ENCODE data around the gene TNNC1. TPM values are rescaled to one million over a fixed set of nuclear protein-coding genes. Genes with fewer than 3 reads are reported as not detected.

Gene TNNC1
- total RNA-seq, 1 donor from 2014 or later, result 0.67 TPM

DNA sequence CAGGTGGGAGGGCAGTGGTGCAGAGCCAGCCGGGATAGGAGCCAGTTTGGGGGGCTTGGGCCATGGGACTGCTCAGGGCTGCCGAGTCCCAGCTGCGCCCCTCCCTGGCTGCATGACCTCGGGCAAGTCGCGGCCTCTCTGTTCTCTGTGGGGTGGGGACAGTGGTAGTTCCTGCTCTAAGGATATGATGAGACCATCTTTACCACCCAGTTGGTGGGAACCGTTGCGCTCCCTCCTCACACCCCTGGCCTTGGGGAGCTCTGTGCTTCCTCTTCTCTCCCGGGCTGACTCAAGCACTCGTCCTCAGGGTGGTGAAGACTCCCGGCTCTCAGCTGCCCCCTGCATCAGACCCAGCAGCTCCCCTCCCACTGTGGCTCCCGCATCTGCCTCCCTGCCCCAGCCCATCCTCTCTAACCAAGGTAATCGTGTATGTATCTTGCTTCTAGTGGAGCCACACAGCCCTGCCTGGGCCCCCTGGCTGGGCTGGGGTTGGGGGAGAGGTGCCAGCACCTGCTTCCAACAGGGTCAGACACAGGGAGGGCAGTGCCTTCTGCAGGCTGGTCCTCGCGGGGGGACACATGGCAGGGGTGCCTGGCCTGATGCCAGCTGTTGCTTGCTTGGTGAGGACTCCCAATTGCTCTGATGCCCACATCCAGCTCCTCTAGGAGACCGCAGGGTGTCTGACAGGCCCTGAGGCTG, 26.2 kb upstream of the TNNC1 start:
- intact Hi-C loops (cut with micrococcal nuclease), result no loop called here
- Mint-ChIP-seq H3K9me3 (no peaks in the 10 kb centered on the region), H3K36me3 (ENCODE audit: low read depth) (peaks cover 24% of the 10 kb centered on the region), H3K27ac (no peak overlapping the region), H3K4me1 (ENCODE audit: low read depth) (no peaks in the 10 kb centered on the region), H3K27me3 (ENCODE audit: insufficient read depth) (no peaks in the 10 kb centered on the region), H3K4me3 (no peak overlapping the region)
- no peak for DNase-seq (ENCODE audit: low spot score)

DNA sequence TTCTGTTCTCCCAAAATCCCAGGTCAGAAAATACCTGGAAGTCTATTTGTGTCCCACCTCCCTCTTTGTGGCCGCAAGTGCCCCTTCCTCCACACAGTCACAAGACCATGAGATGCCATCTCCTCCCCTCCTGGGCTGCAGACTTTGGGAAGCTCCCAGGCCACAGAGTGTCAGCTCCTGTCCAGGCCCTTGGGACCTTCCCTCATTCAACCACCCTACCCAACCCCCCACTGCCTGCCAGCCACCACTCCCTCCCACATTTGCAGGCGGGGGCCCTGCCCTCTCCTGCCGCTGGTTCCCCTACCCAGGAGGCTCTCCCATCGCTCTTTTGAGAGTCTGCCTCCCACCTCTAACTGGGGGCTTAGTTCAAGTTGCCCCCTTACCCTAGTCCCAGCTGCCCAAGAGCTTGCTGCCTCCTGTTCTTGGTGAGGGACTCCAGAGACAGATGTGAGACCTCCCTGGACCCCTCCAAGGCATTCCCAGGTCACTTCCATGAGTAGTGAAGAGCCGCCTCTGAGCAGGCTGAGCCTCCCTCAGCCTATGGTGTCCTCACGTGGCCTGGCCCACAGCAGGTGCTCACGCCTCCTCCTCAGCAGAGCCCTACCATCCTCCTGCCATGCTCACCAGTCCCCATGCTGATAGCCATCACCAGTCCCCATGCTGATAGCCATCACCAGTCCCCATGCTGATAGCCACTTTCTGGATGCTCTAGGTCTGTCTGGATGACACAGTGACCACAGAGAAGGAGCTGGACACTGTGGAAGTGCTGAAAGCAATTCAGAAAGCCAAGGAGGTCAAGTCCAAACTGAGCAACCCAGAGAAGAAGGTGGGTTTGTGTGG, 25.4 kb upstream of the TNNC1 start:
- Mint-ChIP-seq H3K27ac (no peak overlapping the region), H3K4me3 (no peak overlapping the region), H3K36me3 (ENCODE audit: low read depth) (peaks cover 24% of the 10 kb centered on the region), H3K27me3 (ENCODE audit: insufficient read depth) (no peaks in the 10 kb centered on the region), H3K4me1 (ENCODE audit: low read depth) (no peaks in the 10 kb centered on the region), H3K9me3 (no peaks in the 10 kb centered on the region)
- intact Hi-C loops (cut with micrococcal nuclease), result no loop called here
- DNase-seq (ENCODE audit: low spot score), result no peak

DNA sequence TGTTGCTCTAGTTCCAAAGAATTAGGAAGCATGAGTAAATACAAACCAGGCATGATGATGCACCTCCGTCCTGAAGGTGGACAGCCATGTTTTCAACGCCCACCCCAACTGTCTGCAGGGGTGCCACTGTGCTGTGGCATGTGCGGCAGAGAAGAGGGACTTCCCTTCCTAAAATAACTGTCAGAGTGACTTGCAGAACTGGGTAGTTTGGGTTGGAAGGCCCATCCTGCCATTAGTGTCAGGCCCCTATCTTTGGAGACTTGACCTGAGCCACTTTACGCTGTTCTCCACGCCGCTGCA, 23.9 kb upstream of the TNNC1 start:
- intact Hi-C loops (cut with micrococcal nuclease), result no loop called here
- no peaks in the 10 kb centered on the region for H3K9me3 Mint-ChIP-seq

DNA sequence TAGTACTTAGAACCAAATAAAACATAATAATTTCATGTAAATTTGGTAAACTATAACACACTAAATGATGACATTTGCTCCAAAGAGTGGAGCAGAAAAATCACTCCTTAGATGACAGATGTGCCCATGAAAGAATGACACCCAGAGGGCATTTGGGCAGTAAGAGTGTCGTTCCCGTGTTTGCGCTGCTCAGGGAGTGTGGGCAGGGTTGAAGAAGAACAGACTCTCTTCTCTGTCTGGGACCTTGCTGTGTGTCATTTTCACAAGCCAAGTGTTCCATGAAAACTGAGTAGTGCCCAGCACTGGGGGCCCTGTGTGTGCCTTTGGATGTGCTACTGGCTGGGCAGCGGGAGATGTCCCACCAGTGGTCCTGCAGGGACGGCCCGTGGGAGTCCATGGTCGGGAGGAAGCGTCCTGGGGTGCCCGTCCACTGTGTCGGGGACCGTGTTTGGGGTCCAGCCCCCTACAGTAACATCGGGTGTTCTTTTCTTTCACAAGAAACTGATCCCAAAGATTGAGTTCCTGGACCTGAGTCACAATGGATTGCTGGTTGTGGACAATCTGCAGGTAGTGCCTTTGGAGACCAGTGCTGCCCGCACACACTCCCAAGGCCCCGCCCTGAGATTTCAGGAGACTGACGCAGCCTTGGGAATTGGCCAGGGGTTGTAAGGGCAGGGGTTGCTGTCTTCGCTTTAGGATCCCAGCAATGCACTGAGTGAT, 23.4 kb upstream of the TNNC1 start:
- Mint-ChIP-seq H3K27me3 (ENCODE audit: insufficient read depth) (no peaks in the 10 kb centered on the region), H3K4me3 (no peak overlapping the region), H3K36me3 (ENCODE audit: low read depth) (peaks cover 29% of the 10 kb centered on the region), H3K9me3 (no peaks in the 10 kb centered on the region), H3K4me1 (ENCODE audit: low read depth) (no peaks in the 10 kb centered on the region), H3K27ac (no peak overlapping the region)
- intact Hi-C loops (cut with micrococcal nuclease), result no loop called here
- no peak for DNase-seq (ENCODE audit: low spot score)

More for the DNA sequence above, 23.9 kb upstream of the TNNC1 start:
- H3K4me3 Mint-ChIP-seq, result no peak overlapping the region
- H3K4me1 Mint-ChIP-seq (ENCODE audit: low read depth), result no peaks in the 10 kb centered on the region
- peaks cover 31% of the 10 kb centered on the region for H3K36me3 Mint-ChIP-seq (ENCODE audit: low read depth)
- DNase-seq (ENCODE audit: low spot score), result no peak
- H3K27ac Mint-ChIP-seq, result no peak overlapping the region
- no peaks in the 10 kb centered on the region for H3K27me3 Mint-ChIP-seq (ENCODE audit: insufficient read depth)

DNA sequence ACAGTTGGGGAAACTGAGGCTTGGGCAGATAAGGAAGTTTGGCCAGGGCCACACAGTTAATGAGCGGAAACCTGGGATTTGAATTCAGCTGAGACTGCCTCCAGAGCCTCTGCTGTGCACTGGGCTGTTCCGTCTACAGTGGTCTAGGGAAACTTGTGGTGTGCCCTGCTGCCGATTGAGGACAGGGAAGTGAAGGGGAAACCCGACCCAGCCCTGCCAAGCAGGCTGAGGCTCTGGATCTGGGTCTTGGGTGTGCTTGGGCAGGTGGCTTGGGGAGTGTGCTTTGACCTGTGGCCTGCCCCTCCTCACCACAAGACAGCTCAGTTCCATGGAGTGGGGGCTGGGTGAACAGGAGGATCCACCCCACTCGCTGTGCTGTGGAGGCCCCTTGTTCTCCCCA, 19.2 kb upstream of the TNNC1 start:
- no peak overlapping the region for H3K27ac Mint-ChIP-seq
- DNase-seq (ENCODE audit: low spot score), result no peak
- intact Hi-C loops (cut with micrococcal nuclease), result no loop called here
- no peaks in the 10 kb centered on the region for H3K9me3 Mint-ChIP-seq
- H3K4me3 Mint-ChIP-seq, result no peak overlapping the region
- H3K36me3 Mint-ChIP-seq (ENCODE audit: low read depth), result peaks cover 21% of the 10 kb centered on the region
- H3K4me1 Mint-ChIP-seq (ENCODE audit: low read depth), result no peaks in the 10 kb centered on the region
- H3K27me3 Mint-ChIP-seq (ENCODE audit: insufficient read depth), result no peaks in the 10 kb centered on the region

DNA sequence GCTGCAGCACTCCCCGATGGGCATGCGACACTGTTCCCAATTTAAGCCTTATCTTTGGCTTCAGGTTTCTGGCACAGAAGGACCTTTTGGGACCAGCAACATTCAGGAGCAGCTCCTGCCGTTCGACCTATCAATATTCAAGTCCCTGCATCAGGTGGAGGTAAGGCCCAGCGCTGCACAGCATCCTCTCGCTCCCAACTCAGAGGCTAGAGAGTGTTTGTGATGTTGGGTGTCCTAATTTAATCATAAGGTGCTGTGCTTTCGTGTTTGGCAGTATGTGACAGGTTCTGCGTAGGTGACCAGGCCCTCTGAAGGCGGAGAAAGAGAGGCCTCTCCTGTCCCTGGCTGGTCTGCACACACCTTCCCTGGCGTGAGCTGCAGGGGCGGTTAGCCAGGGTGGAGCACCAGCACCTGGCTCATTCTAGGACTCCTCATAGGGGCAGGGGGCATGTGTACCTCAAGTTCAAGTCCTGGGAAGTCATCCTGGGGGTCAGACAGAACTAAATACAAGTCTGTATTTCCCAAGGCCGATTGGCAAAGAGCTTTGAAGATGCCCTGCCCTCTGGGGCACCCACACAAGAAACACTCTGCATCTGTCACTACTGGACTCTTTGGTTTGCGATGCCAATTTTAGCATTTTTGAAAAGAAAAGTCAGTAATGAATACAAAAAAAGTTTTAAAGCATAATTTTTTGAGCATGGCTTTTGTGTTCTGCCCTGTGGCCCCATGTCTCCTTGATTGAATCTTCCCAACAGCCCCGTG, 18.6 kb upstream of the TNNC1 start:
- intact Hi-C loops (cut with micrococcal nuclease), result no loop called here
- H3K27ac Mint-ChIP-seq, result no peak overlapping the region
- no peaks in the 10 kb centered on the region for H3K27me3 Mint-ChIP-seq (ENCODE audit: insufficient read depth)
- peaks cover 20% of the 10 kb centered on the region for H3K36me3 Mint-ChIP-seq (ENCODE audit: low read depth)
- H3K4me1 Mint-ChIP-seq (ENCODE audit: low read depth), result no peaks in the 10 kb centered on the region
- H3K4me3 Mint-ChIP-seq, result no peak overlapping the region
- DNase-seq (ENCODE audit: low spot score), result no peak
- no peaks in the 10 kb centered on the region for H3K9me3 Mint-ChIP-seq

DNA sequence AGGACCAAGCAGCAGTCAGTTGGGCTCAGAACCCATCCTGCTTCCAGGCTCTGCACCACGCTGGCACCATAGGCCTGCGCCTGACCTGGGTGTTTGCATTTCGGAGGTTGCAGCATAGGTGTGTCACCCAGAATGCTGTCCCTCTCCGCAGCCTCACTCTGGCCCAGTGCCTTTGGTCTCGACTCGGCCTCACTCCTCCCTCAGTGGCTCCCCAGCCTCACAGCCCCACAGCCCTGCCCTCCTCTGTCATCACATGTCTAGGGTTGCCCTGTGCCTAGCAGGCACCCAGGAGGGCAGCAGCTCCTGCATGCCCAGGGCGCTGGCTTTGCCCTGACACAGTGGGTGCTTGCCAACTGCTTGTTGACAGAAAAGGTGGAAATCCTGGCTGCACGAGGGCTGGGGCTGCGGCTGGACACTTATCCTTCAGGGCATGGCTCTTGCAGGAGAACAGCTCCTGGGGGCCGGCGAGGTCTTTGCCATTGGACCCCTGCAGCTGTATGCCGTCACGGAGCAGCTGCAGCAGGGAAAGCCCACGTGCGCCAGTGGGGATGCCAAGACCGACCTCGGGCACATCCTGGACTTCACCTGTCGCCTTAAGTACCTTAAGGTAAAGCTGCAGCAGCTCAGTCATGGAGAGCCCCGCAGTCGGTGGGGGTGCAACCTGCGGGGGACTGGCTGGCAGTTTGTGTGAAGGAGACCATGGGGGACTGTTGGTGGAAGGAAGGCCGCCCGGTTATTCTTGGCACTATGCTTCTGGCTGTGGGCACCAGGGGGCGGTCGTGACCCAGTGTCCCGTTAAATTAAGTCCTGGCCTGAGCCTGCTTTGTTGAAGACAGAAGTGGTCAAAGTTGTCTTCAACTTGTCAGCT, 17.8 kb upstream of the TNNC1 start:
- no peaks in the 10 kb centered on the region for H3K27me3 Mint-ChIP-seq (ENCODE audit: insufficient read depth)
- no peaks in the 10 kb centered on the region for H3K4me1 Mint-ChIP-seq (ENCODE audit: low read depth)
- H3K4me3 Mint-ChIP-seq, result no peak overlapping the region
- no peak for DNase-seq (ENCODE audit: low spot score)
- no peak overlapping the region for H3K27ac Mint-ChIP-seq
- intact Hi-C loops (cut with micrococcal nuclease), result no loop called here
- no peaks in the 10 kb centered on the region for H3K9me3 Mint-ChIP-seq
- H3K36me3 Mint-ChIP-seq (ENCODE audit: low read depth), result peaks cover 20% of the 10 kb centered on the region

DNA sequence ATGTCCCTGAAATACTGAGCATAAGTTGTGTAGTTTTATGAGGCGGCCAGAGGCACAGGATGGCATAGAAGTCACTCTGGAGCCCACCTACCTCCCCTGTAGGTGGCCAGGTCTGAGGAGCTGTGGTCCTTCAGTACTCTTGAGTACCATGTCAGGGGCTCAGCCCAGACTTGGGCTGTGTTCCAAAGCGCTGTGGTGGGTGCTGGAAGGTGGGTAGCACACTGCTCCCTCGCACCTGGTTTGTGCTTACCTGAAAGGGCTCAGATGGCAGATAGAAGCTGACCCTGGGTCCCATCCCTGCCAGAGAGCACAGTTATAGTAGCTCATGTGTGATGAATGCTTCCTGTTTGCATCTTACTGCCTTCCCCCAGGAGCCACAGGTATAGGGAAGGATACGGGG, 17.1 kb upstream of the TNNC1 start:
- Mint-ChIP-seq H3K36me3 (ENCODE audit: low read depth) (peaks cover 20% of the 10 kb centered on the region), H3K27me3 (ENCODE audit: insufficient read depth) (no peaks in the 10 kb centered on the region), H3K27ac (no peak overlapping the region), H3K9me3 (no peaks in the 10 kb centered on the region), H3K4me3 (no peak overlapping the region), H3K4me1 (ENCODE audit: low read depth) (no peaks in the 10 kb centered on the region)
- no peak for DNase-seq (ENCODE audit: low spot score)
- intact Hi-C loops (cut with micrococcal nuclease), result no loop called here

DNA sequence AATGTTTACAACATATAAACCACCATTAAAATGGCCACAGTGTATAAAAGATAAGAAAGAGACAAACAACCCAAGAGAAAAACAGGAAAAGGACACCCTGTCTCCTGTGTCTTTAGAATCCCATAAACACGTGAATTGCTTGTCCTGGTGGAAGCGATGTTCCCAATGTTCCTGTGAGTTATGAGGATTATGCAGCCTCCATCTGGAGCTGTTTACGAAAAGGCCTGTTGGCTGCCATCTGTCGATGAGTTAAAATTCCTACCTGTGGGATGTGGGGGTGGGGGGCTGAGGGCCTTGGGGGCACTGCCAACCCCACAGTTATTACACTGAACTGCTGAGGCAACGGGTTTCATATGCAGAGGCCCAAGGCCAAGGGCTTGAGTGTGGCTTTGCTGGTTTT, 15.2 kb upstream of the TNNC1 start:
- intact Hi-C loops (cut with micrococcal nuclease), result no loop called here
- no peaks in the 10 kb centered on the region for H3K4me1 Mint-ChIP-seq (ENCODE audit: low read depth)
- peaks cover 18% of the 10 kb centered on the region for H3K36me3 Mint-ChIP-seq (ENCODE audit: low read depth)
- DNase-seq (ENCODE audit: low spot score), result no peak
- H3K27ac Mint-ChIP-seq, result no peak overlapping the region
- no peaks in the 10 kb centered on the region for H3K27me3 Mint-ChIP-seq (ENCODE audit: insufficient read depth)
- no peak overlapping the region for H3K4me3 Mint-ChIP-seq
- H3K9me3 Mint-ChIP-seq, result no peaks in the 10 kb centered on the region

DNA sequence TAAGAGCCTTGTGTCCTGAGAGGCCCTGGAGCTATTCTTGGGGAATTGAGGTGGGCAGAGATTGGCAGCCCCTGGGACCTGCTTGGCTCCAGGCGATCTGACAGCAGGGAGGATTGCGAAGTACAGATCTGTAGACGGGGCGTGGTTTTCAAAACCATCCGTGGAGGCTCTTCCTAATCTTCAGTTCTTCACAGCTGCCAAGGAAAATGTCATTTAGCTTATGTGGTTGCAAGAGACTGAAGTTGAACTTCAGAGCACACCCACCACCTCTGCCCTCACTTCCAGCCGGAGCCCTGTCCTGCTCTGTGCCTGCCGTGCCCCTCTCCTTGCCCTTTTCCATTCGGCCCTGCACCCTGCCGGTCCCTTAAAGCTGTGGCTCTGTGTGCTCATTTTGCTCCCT, 14.5 kb upstream of the TNNC1 start:
- Mint-ChIP-seq H3K27me3 (ENCODE audit: insufficient read depth) (no peaks in the 10 kb centered on the region), H3K4me3 (no peak overlapping the region), H3K36me3 (ENCODE audit: low read depth) (peaks cover 13% of the 10 kb centered on the region), H3K27ac (no peak overlapping the region), H3K4me1 (ENCODE audit: low read depth) (peaks cover under 1% of the 10 kb centered on the region), H3K9me3 (no peaks in the 10 kb centered on the region)
- intact Hi-C loops (cut with micrococcal nuclease), result no loop called here
- no peak for DNase-seq (ENCODE audit: low spot score)

DNA sequence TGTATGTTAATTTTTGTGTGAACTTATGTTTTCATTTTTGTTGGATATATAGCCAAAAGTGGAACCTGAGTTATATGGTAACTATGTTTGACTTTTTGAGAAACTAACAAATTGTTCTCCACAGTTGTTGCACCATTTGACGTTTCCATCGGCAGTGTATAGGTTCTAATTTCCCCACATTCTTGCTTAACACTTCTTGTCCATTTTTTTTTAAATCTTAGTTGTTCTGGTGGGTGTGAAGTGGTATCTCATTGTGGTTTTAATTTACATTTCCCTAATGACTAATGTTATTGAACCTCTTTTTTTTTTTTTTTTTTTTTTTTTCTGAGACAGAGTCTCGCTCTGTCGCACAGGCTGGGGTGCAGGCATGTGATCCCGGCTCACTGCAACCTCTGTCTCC, 9.6 kb upstream of the TNNC1 start:
- Mint-ChIP-seq H3K9me3 (no peaks in the 10 kb centered on the region), H3K4me3 (no peak overlapping the region), H3K27ac (no peak overlapping the region), H3K36me3 (ENCODE audit: low read depth) (peaks cover 18% of the 10 kb centered on the region), H3K4me1 (ENCODE audit: low read depth) (peaks cover 8% of the 10 kb centered on the region), H3K27me3 (ENCODE audit: insufficient read depth) (no peaks in the 10 kb centered on the region)
- intact Hi-C loops (cut with micrococcal nuclease), result no loop called here
- no peak for DNase-seq (ENCODE audit: low spot score)

DNA sequence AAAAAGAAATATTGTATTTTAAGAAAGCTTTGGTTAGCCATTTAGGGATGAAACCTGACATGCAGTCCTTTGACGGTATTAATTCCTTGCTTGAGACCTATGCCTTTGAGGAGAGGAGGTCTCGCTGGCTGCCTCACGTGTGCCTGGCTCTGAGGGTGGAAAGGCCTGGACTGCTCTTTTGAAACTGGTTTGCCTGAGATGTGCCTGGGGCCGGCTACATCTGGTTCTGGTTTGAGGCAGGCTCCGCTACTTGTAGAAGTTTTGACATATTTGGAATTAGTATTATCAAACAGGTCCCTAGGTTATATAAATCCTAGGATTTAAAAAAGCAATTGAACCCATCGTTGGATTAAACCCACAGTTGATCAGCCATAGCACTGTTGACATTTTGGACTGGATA, 8.0 kb upstream of the TNNC1 start:
- no peaks in the 10 kb centered on the region for H3K9me3 Mint-ChIP-seq
- H3K27ac Mint-ChIP-seq, result no peak overlapping the region
- H3K4me3 Mint-ChIP-seq, result no peak overlapping the region
- intact Hi-C loops (cut with micrococcal nuclease), result no loop called here
- DNase-seq (ENCODE audit: low spot score), result no peak
- no peaks in the 10 kb centered on the region for H3K27me3 Mint-ChIP-seq (ENCODE audit: insufficient read depth)
- peaks cover 24% of the 10 kb centered on the region for H3K4me1 Mint-ChIP-seq (ENCODE audit: low read depth)
- peaks cover 31% of the 10 kb centered on the region for H3K36me3 Mint-ChIP-seq (ENCODE audit: low read depth)

All from activated T-helper 1 cell treated with anti-CD3 and anti-CD28 coated beads, Interleukin-12 subunit alpha, Interleukin-12 subunit beta, Interleukin-2, Interleukin-4 antibody, amounts not matched to agents 30 ng/mL and 10 ng/mL and 1 ng/mL, durations not matched to agents 14 hours and 24 hours and 36 hours (primary cell).